GM13977 (cell line): ENCODE results near the gene PARVB.

Source experiments
- DNase-seq: peaks from one replicate; pipeline ENCODE4 v3.0.0; 2012; ENCODE audit warnings: low spot score
- in situ Hi-C: fragments of 300-500 bp; cut with MboI; formaldehyde crosslinking; loops from one replicate; pipeline ENCODE4 v1.12.0; 2022; ENCODE audit warnings: low sequenced_read_pairs, low pct_unique_long_range_greater_than_20kb, mixed read lengths, inconsistent platforms; ENCODE audit not compliant: unreplicated experiment
- TF ChIP-seq, protein P1 (sequence below): IDR thresholded peaks from 2 replicates; pipeline ENCODE4 v1.5.1; 2012; ENCODE audit warnings: mild to moderate bottlenecking, control low read depth; ENCODE audit not compliant: insufficient read depth; ENCODE audit errors: extremely low read depth, missing control alignments

Gene PARVB

DNA sequence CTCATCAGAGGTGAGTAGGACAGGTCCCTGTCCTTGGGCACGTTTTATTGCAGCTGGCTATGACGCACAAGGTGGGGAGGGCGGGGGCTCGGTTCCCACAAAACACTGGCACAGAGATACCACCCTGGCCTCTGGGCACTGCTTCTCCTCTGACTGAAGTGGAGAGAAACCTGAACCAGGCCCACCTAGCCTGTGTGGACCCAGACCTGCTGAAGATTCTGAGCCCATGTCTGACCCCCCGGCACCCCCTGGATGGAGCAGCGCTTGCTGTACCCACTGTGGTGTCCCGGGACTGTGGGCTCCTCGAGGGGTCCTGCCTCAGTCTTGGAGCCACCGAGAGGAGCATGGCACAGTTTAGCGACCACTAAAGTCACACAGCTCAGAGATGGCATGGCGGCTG, 72.6 kb downstream of the PARVB start:
- DNase-seq = no peak
- TF ChIP-seq, protein P1, sequence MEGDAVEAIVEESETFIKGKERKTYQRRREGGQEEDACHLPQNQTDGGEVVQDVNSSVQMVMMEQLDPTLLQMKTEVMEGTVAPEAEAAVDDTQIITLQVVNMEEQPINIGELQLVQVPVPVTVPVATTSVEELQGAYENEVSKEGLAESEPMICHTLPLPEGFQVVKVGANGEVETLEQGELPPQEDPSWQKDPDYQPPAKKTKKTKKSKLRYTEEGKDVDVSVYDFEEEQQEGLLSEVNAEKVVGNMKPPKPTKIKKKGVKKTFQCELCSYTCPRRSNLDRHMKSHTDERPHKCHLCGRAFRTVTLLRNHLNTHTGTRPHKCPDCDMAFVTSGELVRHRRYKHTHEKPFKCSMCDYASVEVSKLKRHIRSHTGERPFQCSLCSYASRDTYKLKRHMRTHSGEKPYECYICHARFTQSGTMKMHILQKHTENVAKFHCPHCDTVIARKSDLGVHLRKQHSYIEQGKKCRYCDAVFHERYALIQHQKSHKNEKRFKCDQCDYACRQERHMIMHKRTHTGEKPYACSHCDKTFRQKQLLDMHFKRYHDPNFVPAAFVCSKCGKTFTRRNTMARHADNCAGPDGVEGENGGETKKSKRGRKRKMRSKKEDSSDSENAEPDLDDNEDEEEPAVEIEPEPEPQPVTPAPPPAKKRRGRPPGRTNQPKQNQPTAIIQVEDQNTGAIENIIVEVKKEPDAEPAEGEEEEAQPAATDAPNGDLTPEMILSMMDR = no peak
- in situ Hi-C loops = loop anchor here (25.0 kb wide), 1 partner anchor 541 kb away; no protein-coding TSS in a partner anchor

DNA sequence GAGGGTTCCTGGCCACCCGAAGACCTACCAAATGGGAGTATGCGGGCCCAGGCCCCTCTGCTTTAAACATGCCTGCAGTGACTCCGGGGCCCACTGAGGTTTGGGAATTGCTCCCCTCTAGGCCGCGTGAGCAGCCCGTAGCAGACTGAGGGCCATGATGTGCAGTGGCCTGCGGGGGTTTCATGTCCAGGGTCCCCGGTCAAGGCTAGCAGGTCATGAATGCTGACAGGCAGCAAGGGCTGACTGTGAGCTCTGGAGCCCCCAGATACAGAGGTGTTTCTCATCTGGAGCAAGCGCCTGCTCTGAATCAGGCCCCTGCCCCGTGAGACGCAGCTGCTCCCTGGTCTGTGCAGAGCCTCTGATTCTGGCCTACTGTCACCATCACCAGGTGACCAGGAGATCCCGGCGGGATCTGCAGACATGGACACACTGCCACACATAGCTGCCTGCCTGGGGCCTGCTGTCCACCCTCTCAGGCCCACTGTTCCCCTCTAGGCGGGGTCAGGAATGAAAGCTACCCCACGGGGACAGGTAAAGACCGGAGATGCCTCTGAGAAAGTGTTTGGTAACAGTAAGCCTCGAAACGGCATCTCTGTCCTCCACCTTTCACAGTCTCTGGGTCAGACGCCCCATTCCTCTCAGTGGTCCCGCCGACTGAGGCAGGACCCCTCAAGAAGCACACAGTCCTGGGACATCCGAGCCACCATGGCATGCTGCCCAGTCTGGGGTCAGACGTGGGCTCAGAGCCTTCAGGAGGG, 73.3 kb downstream of the PARVB start:
- in situ Hi-C loops = loop anchor here (25.0 kb wide), 1 partner anchor 540 kb away; no protein-coding TSS in a partner anchor
- TF ChIP-seq, protein P1 = no peak
- no peak for DNase-seq

DNA sequence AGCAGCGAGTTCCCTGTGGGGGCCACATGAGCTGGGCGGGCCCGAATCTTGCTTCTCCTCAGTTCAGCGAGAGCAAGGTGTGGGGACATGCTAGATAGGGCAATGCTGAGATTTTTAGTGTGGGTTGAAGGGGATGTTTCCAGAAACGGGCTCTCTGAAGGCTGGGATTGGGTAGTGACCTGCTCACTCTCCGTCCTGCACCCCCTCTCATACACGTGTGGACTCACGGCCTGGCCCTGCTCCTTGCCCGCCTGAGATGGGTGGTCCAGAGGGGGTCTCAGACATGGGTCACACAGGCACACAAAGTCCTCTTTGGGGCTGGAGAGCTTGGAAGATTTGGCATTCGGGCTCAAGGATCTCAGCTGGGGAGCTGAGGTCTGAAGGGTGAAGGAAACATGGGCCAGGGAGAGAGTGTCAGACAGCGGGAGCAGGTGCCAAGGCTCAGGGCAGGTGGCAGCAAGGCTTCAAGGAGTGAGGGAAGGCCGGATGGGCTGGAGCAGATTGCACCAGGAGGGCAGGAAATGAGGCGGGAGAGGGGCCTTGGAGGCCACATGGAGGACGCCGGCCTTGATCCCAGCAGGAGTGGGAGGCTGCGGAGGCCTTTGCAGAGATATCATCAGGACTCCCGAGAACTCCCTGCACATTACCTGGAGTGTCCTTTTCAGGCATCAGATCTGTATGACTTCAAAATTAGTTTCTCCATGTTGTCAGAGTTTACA, 74.1 kb downstream of the PARVB start:
- TF ChIP-seq, protein P1 = no peak
- DNase-seq = no peak
- in situ Hi-C loops = loop anchor here (25.0 kb wide), 1 partner anchor 539 kb away; no protein-coding TSS in a partner anchor

DNA sequence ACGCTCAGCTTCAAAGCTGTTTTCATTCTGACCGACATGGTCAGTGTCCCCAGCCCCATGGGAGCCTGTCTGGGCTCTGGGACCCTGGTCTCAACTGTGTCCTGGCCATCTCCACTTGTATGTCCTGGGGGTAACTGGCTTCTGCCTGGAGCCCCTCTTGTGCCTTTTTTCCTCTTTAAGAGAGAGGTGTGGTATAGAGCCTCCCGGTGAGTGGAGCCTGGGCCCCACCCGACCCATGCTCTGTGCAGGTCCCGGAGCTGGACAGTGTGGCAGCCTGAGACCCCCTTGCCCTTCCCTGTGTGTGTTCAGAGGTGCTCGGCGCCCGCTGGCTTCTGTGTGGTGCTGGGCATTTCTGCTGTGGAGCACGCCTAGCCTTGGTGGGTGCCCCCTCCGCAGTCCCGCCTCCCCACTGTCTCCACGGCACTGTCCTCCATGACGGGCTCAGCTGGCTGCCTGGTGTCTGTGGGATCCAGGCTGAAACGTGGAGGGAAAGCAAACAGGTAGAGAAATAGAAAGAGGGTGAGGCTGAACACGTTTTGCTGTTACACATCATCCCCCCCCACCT, 74.9 kb downstream of the PARVB start:
- TF ChIP-seq, protein P1 = no peak
- in situ Hi-C loops = loop anchor here (25.0 kb wide), 1 partner anchor 538 kb away; no protein-coding TSS in a partner anchor
- DNase-seq = no peak

DNA sequence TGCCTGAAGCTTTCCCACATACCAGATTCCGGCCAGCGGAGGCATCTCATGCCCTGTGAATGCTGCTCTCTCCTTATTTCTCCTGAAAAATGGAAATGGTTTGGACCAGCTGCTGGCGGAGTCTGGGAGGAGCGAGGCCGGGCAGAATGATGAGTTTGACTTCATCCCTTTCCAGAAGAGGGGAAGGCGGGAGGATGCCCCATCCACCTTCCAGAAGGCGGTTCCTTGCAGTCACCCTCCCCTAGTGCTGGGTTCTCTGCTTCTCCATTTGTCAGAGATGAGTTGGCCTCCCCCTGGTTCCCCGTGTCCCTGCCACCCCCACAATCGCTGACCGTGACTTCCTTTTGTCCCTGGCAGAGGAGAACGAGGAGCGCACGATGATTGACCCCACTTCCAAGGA, 75.6 kb downstream of the PARVB start:
- DNase-seq = no peak
- TF ChIP-seq, protein P1 = no peak
- in situ Hi-C loops = loop anchor here (25.0 kb wide), 1 partner anchor 538 kb away; no protein-coding TSS in a partner anchor

DNA sequence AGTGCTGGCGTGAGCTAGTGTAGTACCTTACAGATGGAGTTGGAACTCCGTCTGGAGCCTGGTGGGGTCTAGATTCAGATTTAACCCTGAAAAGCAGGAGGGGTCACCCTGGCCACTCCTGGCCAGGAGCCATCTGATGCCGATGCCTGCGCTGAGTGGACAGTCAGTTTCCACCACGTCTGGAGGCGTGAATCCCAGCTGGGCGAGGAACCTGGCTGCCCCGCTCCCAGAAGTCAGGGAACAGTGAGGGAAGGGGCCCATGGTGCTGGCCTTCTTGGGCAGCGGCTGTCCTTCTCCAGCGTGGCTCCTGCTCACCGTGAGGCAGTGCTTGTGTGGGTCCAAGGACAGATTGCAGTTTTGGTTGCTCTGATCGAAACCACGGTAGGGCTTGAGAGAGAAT, 76.3 kb downstream of the PARVB start:
- TF ChIP-seq, protein P1 = no peak
- in situ Hi-C loops = no loop called here
- DNase-seq = no peak
